ENCODE results near the gene CLDN2.
"Not testable (repeated sequence)": the region's sequence is repeated elsewhere in the genome, so short reads cannot be mapped to it uniquely, and the experiment has no call there.

CLDN2 gene

GRCh38 chrX:106964290-106964689 lies 44.1 kb downstream of the CLDN2 start:
- no peak for DNase-seq

DNA sequence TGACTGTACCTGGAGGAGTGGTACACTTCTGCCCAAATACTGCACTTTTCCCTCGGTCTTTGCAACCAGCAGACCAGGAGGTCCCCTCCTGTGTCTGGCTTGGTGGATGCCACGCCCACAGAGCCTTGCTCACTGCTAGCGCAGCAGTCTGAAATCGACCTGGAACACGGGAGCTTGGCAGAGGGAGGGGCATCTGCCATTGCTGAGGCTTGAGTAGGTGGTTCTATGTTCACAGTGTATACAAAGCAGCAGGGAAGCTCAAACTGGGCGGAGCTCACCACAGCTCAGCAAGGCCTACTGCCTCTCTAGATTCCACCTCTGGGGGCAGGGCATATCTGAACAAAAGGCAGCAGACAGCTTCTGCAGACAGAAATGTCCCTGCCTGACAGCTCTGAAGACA lies 46.3 kb downstream of the CLDN2 start:
- DNase-seq = not testable (repeated sequence)

DNA sequence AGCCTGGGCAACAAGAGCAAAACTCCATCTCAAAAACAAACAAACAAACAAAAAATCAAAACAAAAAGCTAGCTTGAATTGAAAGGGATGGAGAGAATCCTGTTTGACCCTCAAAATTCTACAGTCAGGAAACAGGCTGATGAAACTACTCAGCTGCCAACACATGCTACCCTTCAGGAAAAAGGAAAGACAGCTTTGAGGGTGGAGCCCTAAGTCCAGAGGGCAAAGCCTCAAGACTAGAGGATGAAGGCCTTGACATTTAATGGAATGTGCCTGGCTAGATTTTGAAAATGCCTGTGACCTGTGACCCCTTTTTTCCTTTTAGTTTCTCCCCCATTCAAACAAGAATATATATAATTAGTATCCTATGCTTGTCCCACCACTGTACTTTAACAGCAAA lies 52.7 kb downstream of the CLDN2 start:
- DNase-seq = no peak

DNA sequence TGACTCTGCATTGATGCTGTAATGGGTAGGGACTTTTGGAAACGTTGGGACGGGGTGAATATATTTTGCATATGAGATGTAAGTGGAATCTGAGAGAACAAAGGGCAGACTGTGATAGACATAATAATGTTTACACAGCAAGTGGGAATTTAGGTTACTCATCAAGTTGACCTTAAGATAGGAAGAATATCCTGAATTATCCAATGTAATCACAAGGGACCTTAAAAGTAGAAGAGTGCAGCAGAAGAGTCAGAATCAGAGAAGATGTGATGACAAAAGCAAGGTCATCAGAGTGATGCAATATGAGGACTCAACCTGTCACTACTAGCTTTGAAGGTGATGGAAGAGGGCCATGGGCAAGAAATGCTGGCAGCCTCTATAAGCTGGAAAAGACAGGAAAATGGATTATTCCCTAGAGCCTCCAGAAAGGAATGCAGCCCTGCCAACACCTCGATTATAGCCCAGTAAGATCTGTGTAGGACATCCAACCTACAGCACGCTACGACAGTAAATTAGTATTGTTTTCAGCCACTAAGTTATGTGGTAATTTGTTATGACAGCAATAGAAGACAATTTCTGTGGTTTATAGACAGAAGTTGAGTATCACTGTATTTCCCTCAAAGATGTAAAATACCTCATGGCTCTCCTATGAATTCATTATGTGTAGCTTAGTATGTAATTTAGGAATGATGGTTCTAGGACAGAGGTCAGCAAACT lies 53.4 kb downstream of the CLDN2 start:
- DNase-seq = no peak

DNA sequence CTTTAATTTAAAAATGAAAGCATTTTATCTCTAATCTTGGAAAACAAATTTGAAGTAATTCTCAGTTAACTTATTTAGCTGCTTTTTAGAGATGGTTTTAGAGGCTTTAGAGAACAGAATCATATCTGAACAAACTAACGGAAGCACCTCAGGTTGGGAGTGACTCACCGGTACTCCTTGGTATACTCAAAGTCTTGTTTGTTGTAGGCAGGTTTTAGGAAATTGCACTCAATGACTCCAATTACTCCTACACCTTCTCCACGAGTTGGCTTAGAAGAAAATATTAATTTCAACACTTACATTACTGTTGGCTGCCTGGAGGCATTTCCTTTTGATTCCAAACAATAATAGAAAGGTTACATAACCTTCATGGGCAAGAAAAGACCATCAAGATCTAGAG lies 56.2 kb downstream of the CLDN2 start:
- no peak for DNase-seq

All from stimulated activated CD4-positive, alpha-beta T cell treated with anti-CD3 and anti-CD28 coated beads, Interleukin-4, amount 100 ng/mL, for 1 hour (primary cell).